WTC11 (cell line): ENCODE results near the gene CAB39. TPM values are rescaled to one million over a fixed set of nuclear protein-coding genes. Genes with fewer than 3 reads are reported as not detected.

ENCODE experiments used
- ATAC-seq: fragments of 200-7000 bp; cut with Tn5 transposase; 2 replicates; pipeline ENCODE4 v1.10.0; 2021; ENCODE audit warnings: mild to moderate bottlenecking, moderate library complexity
- CTCF ChIA-PET: fragments of 300-600 bp; sonication (Branson Sonifier 250); formaldehyde crosslinking; loops from one replicate; lab custom pipeline; 2021; ENCODE audit warnings: antibody characterized with exemption; lab: Charles Lee
- POLR2A ChIA-PET: fragments of 350-600 bp; sonication (Branson Sonifier 250); formaldehyde crosslinking; loops from one replicate; lab custom pipeline; 2021; ENCODE audit warnings: antibody characterized with exemption; lab: Charles Lee
- DNase-seq: peaks from one replicate; pipeline ENCODE4 v3.0.0; 2021; ENCODE audit warnings: low spot score
- H3K27ac Mint-ChIP-seq: 2 replicates; pipeline ENCODE4 v1.8.0; 2021; ENCODE audit warnings: mixed read lengths
- H3K27me3 Mint-ChIP-seq: 2 replicates; pipeline ENCODE4 v1.8.0; 2021; ENCODE audit warnings: low read depth, mild to moderate bottlenecking, moderate library complexity, mixed read lengths
- H3K36me3 Mint-ChIP-seq: 2 replicates; pipeline ENCODE4 v1.8.0; 2021; ENCODE audit warnings: mixed read lengths
- H3K4me1 Mint-ChIP-seq: 2 replicates; pipeline ENCODE4 v1.8.0; 2022; ENCODE audit warnings: mixed read lengths
- H3K4me3 Mint-ChIP-seq: 2 replicates; pipeline ENCODE4 v1.8.0; 2021; ENCODE audit warnings: mild to moderate bottlenecking, moderate library complexity, mixed read lengths
- H3K9me3 Mint-ChIP-seq: 2 replicates; pipeline ENCODE4 v1.8.0; 2021; ENCODE audit warnings: mixed read lengths
- CREB1 ChIP-seq: sonication (generic); formaldehyde crosslinking; IDR thresholded peaks from 2 replicates; pipeline ENCODE4 v1.8.0; 2023; ENCODE audit warnings: mild to moderate bottlenecking, missing genetic modification reagents
- CREM ChIP-seq: sonication (generic); formaldehyde crosslinking; IDR thresholded peaks from 2 replicates; pipeline ENCODE4 v1.8.1; 2022; ENCODE audit warnings: mild to moderate bottlenecking, missing genetic modification reagents, moderate library complexity
- E2F5 ChIP-seq: sonication (generic); formaldehyde crosslinking; IDR thresholded peaks from 2 replicates; pipeline ENCODE4 v1.8.1; 2022; ENCODE audit warnings: mild to moderate bottlenecking, moderate library complexity, missing genetic modification reagents
- FOXP1 ChIP-seq: sonication (generic); formaldehyde crosslinking; IDR thresholded peaks from 2 replicates; pipeline ENCODE4 v1.8.0; 2022; ENCODE audit warnings: missing genetic modification reagents, mild to moderate bottlenecking, moderate library complexity, borderline replicate concordance
- IRF1 ChIP-seq: sonication (generic); formaldehyde crosslinking; IDR thresholded peaks from 2 replicates; pipeline ENCODE4 v1.8.0; 2023; ENCODE audit warnings: missing genetic modification reagents
- MLX ChIP-seq: sonication (generic); formaldehyde crosslinking; IDR thresholded peaks from 2 replicates; pipeline ENCODE4 v1.8.1; 2023; ENCODE audit warnings: mild to moderate bottlenecking, missing genetic modification reagents, moderate library complexity
- MXD4 ChIP-seq: fragments of 250-450 bp; sonication (Bioruptor Pico); IDR thresholded peaks from 2 replicates; pipeline ENCODE4 v1.8.0; 2021; ENCODE audit warnings: mild to moderate bottlenecking, moderate library complexity, borderline replicate concordance
- MYBL2 ChIP-seq: sonication (generic); formaldehyde crosslinking; IDR thresholded peaks from 2 replicates; pipeline ENCODE4 v1.8.1; 2023; ENCODE audit warnings: mild to moderate bottlenecking, moderate library complexity, missing genetic modification reagents
- NR1H2 ChIP-seq: sonication (generic); formaldehyde crosslinking; IDR thresholded peaks from 2 replicates; pipeline ENCODE4 v1.9.0; 2021; ENCODE audit warnings: mild to moderate bottlenecking, moderate library complexity, missing genetic modification reagents
- PRDM15 ChIP-seq: sonication (generic); formaldehyde crosslinking; IDR thresholded peaks from 2 replicates; pipeline ENCODE4 v1.8.0; 2022; ENCODE audit warnings: missing genetic modification reagents
- SMAD3 ChIP-seq: sonication (generic); formaldehyde crosslinking; IDR thresholded peaks from 2 replicates; pipeline ENCODE4 v1.8.0; 2022; ENCODE audit warnings: missing genetic modification reagents, mild to moderate bottlenecking, borderline replicate concordance
- SMAD4 ChIP-seq: sonication (generic); formaldehyde crosslinking; IDR thresholded peaks from 2 replicates; pipeline ENCODE4 v1.8.0; 2022; ENCODE audit warnings: mild to moderate bottlenecking, missing genetic modification reagents
- TCF7 ChIP-seq: sonication (generic); formaldehyde crosslinking; IDR thresholded peaks from 2 replicates; pipeline ENCODE4 v1.8.0; 2022; ENCODE audit warnings: mild to moderate bottlenecking, low read depth, missing genetic modification reagents, moderate library complexity
- USF2 ChIP-seq: sonication (generic); formaldehyde crosslinking; IDR thresholded peaks from 2 replicates; pipeline ENCODE4 v1.8.1; 2023; ENCODE audit warnings: mild to moderate bottlenecking, missing genetic modification reagents, moderate library complexity
- ZBTB21 ChIP-seq: sonication (generic); formaldehyde crosslinking; IDR thresholded peaks from 2 replicates; pipeline ENCODE4 v1.8.1; 2023; ENCODE audit warnings: mild to moderate bottlenecking, missing genetic modification reagents, borderline replicate concordance
- ZNF138 ChIP-seq: sonication (generic); formaldehyde crosslinking; conservative IDR thresholded peaks from 2 replicates; pipeline ENCODE4 v1.8.1; 2022; ENCODE audit warnings: mild to moderate bottlenecking, moderate library complexity, missing genetic modification reagents
- ZNF263 ChIP-seq: sonication (generic); formaldehyde crosslinking; IDR thresholded peaks from 2 replicates; pipeline ENCODE4 v1.8.1; 2022; ENCODE audit warnings: low read depth, mild to moderate bottlenecking, moderate library complexity, missing genetic modification reagents
- ZNF281 ChIP-seq: sonication (generic); formaldehyde crosslinking; IDR thresholded peaks from 2 replicates; pipeline ENCODE4 v1.8.0; 2023; ENCODE audit warnings: mild to moderate bottlenecking, missing genetic modification reagents
- ZNF671 ChIP-seq: fragments of 250-450 bp; sonication (Bioruptor Pico); IDR thresholded peaks from 2 replicates; pipeline ENCODE4 v1.8.0; 2021; ENCODE audit warnings: mild to moderate bottlenecking
- total RNA-seq: library from RNA; stranded (reverse); gene quantifications from 3 replicates; pipeline ENCODE4 v1.2.3, GENCODE V29; 2021

The CAB39 gene
- total RNA-seq, 1 experiment from 2014 or later, result 36.9 TPM

- no peak for TF ChIP-seq PRDM15
- TF ChIP-seq CREM (CRISPR knock-in tag), result no peak
- TF ChIP-seq ZNF138 (CRISPR knock-in tag), result no peak
- TF ChIP-seq ZNF281 (CRISPR knock-in tag), result no peak
- no peak for TF ChIP-seq SMAD3 (CRISPR knock-in tag)
- no peak for TF ChIP-seq NR1H2
- TF ChIP-seq SMAD4 (CRISPR knock-in tag), result no peak
- TF ChIP-seq ZNF263 (CRISPR knock-in tag), result no peak
Measured at GRCh38 chr2:230692760-230693159, 19.9 kb upstream of the CAB39 start (continued).

GRCh38 chr2:230693411-230693810 lies 19.2 kb upstream of the CAB39 start:
- ChIA-PET CTCF (no interaction called here), POLR2A (no interaction called here)
- TF ChIP-seq MLX (no peak), MYBL2 (CRISPR knock-in tag) (no peak), TCF7 (CRISPR knock-in tag) (no peak), PRDM15 (no peak), MXD4 (no peak), E2F5 (CRISPR knock-in tag) (no peak), FOXP1 (no peak), USF2 (CRISPR knock-in tag) (no peak), IRF1 (CRISPR knock-in tag) (no peak), CREB1 (no peak), ZNF671 (no peak), ZBTB21 (CRISPR knock-in tag) (no peak)
- Mint-ChIP-seq H3K36me3 (no peaks in the 10 kb centered on the region), H3K4me3 (no peak overlapping the region), H3K27me3 (no peaks in the 10 kb centered on the region; the same call in 1 of the 2 replicates), H3K4me1 (peaks cover 6% of the 10 kb centered on the region; the same call in 1 of the 2 replicates), H3K27ac (no peak overlapping the region), H3K9me3 (no peaks in the 10 kb centered on the region)
- DNase-seq (no peak), ATAC-seq (no peak)
